T-helper 1 cell treated with Interleukin-12 subunit alpha and Interleukin-12 subunit beta and Interleukin-4 antibody, amounts not matched to agents 30 ng/mL and 1 ng/mL, for 36 hours (primary cell): ENCODE results near the gene ASB1. TPM values are rescaled to one million over a fixed set of nuclear protein-coding genes. Genes with fewer than 3 reads are reported as not detected.

ENCODE experiments used
- intact Hi-C: fragments of 100-400 bp; cut with micrococcal nuclease; formaldehyde crosslinking; loops from one replicate; pipeline ENCODE4 v1.15.1; 2024
- total RNA-seq: library from RNA; stranded (reverse); gene quantifications from 2 replicates; pipeline ENCODE4 v1.2.3, GENCODE V29; 2022

ASB1 gene
- total RNA-seq, 1 donor from 2014 or later, result 37.2 TPM

DNA sequence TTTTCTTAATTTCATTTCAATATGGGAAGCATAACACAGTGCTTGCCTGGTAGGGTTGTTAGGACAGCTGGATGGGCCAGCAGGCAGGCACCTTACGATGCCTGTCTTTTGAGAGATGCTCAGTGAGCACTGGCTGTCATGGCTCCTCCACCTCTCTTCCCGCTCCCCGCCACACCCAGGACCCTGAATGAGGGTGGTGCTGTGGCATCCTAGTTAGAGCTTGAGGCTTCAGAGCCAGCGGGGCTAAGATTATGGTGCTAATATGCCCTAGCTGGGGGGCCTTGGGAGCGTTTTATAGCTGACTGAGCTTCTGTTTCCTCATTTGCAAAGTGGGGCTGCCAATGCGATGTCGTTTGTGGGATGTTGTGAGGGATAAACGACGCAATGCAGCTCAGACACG, 37.7 kb downstream of the ASB1 start:
- intact Hi-C loops, result no loop called here

DNA sequence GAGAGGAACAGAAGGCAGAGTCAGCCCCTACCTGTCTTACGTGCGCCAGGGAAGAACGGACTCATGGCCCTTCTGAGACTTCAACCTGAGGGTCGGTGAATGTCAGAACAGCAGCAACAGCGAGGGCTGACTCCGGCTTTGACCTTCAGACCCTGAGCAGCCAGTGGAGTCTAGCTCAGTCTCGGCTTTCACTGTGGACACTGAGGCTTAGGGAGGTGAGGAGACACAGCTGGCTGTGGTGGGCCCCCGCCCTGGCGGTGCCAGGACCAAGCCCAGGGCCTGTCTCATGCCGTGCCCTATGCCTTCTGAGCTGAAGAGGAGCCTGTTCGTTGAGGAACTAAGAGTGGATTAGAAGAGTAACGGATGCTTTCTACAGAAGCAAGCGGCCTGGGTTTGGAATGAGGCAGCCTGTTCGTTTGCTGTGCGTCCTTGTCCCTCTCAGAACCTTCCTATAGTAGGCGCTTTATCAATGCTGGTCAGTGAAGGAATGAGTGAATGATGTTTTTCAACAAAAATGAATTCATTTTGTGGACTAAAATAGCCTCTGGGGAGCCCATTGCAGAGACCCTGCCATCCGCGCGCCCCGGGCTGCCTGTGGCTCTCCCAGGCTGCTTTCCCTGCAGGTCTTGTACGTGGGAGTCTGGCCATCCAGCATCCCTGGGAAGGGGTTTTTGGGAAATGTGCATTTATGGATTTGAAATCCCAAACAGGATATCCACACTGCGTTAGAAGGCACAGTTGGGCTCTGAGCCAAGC, 38.9 kb downstream of the ASB1 start:
- intact Hi-C loops, result no loop called here

DNA sequence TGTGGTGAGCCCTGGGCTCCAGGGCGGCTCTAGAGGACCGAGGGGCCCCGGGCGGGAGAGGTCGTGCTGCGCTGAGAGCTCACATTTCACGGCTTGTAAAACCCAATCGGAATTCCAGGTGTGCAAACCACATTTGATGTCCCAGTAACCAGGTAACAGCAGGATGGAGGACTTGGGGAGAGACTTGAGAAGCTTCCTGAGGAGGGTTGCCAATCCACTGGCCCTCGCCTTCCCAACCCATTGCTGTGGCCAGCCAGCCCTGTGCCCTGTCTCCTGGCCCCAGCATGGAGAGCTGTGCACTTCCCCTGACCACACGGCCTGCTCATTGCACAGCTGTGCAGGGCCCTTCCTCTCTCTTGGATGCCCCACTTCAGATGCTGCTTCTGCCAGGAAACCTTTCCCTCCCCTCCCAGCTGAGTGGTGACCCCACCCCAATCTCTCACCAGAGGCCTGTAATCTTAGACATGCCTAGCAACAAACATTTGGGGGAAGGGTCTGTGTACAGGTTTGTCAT, 39.6 kb downstream of the ASB1 start:
- intact Hi-C loops, result no loop called here

DNA sequence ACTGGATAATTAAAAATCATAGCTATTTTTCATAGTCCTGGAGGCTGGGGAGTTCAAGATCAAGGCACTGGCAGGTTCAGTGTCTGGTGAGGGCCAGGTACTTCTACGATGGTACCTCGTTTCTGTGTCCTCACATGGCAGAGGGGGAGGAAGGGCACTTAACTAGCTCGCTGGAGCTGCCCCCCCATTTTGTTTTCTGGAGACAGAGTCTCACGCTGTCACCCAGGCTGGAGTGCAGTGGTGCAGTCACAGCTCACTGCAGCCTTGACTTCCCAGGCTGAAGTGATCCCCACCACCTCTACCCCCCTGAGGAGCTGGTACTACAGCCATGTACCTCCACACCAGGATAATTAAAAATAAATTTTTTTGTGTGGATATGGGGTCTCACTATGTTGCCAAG, 40.3 kb downstream of the ASB1 start:
- intact Hi-C loops, result no loop called here

DNA sequence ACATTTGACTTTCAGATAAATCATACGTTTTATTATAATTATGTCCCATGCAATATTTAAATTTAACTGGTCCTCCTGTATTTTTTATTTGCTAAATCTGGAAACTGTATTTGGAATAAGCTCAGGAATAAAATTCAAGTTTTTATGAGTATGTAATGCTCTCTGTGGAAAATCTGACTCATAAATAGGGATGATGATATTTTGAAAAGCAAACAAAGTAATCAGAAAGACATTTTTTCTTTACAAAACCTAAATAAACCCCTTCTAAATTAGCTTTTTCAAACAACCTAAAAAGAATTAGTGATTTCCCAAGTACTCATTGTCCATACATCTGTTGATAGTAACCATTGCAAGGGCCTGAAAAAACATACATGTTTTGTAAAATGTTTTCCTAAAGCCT, 41.1 kb downstream of the ASB1 start:
- intact Hi-C loops, result no loop called here

DNA sequence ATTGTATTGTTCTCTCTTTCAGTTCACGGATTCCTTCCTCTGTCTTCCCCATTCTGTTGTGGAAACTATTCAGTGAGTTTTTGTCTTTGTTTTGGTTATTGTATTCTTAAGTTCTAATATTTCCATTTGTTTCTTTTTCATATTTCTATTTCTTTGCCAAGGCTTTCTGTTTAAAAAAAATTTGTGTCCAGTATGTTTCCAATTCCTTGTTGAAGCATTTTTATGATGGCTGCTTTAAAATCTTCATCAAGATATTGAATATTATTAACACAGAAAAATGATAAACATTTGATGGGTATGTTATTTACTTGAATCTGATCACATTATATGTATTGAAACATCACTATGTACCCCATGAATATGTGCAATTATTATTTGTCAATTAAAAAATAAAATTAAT, 42.4 kb downstream of the ASB1 start:
- intact Hi-C loops, result no loop called here

DNA sequence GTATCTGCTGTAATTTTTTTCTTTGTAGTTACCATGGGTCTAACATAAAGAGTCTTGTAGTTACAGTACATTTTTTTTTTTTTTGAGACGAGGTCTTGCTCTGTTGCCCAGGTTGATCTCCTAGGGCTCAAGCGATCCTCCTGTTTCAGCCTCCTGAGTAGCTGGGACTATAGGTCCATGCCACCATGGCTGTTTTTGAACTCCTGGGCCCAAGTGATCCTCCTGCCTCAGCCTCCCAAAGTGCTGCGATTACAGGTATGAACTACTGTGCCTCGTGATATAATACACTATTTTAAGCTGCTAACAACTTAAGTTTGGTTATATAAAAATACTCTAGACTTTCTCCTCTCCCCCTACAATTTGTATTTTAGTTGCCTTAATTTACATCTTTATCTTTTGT, 46.3 kb downstream of the ASB1 start:
- intact Hi-C loops, result no loop called here

DNA sequence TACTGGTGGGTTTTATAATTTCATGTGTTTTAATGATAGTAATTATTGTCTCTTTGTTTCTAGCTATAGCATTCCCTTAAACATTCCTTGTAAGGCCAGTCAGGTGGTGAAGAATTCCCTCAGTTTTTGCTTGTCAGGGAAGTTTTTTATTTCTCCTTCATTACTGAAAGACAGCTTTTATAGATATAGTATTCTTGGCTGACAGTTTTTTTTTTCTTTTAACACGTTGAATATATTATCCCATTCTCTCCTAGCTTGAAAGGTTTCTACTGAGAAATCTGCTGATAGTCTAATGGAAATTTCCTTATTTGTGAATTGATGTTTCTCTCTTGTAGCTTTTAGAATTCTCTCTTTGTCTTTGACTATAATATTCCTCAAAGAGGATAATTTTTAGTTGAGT, 46.8 kb downstream of the ASB1 start:
- intact Hi-C loops, result no loop called here

DNA sequence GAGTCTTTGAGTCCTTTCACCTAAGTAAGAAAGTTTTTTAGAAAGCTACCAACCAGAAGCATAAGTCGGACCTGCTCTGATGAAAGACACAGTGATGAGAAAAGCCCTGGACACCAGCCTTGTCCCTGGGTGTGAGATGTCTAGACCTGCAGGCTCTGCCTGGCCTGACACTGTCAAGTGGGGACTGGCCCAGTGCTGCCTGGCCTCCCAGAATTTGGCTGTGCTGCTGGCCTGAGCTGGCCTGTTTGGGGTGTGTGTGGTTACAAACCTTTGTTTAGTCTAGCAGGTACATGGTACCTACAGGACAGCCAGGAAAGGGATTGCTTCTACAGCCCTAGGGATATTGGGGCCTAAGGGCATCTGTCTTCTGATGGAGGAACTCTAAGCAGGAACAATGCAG, 48.3 kb downstream of the ASB1 start:
- intact Hi-C loops, result no loop called here

DNA sequence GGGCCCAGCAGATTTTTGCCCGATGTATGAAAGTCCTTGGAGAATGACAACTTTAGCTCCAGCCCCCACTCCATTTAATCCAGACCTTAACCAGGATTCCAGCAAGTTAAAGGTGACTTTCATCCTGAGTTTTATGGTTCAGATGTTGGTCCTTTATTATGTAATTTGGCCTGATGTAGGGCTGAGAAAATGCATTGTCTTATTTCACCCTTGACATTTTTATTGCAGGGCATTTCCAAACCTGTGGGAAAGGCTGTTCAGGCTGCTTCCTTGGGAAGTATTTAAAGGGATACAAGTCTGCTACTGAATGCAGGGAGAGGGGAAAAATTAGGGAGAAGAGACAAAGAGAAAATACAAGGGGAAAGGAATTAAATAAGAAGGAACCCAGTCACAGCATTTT, 48.8 kb downstream of the ASB1 start:
- intact Hi-C loops, result no loop called here

DNA sequence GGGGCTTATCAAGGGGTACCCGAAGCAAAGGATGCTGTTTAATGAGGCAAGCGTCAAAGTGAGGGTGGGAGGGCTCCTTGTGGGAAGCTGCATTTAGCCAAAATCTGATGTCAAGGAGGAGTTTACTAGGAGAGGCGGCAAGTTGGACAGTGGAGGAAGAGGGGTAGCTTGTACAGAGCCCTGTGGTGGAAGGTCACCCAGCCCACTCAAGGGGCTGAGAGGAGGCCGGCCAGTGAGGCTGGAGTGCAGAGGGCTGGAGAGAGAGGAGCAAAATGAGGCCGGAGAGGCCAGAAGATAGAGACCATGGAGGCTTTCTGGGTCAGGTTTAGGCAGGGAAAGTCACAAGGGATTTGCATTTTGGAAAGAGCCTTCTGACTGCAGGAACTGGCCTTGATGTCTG, 49.5 kb downstream of the ASB1 start:
- intact Hi-C loops, result no loop called here

DNA sequence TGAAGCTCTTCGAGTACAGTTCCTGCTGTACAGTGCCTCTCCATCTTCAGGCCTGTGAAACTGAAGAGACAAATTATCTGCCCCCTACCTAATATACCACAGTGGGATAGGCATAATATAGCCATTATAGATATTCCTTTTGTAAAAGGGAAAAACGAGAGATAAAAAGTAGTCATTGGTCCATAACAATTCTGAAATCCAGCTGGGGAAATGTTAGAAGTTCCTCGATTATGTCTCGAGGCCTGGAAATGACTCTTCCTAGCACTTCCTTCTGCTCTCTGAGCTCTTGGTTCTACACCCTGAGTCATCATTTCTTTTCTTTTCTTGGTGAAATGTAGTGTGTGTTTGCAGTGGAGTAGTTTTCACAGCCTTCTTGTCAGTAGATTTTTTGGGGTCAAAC, 51.5 kb downstream of the ASB1 start:
- intact Hi-C loops, result no loop called here

DNA sequence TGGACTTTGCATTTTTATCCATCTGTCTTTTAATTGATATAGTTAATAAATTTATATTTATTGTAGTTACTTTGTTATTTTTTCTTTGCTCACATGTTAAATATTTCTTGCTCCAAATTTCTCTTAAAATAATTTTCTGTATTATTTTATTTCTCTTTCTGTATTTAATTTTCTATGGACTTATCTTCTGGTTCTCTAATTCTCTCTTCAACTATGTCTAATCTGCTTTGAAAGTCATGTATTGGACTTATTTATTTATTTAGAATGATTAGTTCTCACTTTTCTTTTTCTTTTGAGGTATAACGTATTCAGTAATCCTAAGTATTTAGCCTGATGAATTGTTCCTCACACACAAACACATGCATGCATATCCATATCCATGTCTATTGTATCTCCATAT, 53.1 kb downstream of the ASB1 start:
- intact Hi-C loops, result no loop called here

DNA sequence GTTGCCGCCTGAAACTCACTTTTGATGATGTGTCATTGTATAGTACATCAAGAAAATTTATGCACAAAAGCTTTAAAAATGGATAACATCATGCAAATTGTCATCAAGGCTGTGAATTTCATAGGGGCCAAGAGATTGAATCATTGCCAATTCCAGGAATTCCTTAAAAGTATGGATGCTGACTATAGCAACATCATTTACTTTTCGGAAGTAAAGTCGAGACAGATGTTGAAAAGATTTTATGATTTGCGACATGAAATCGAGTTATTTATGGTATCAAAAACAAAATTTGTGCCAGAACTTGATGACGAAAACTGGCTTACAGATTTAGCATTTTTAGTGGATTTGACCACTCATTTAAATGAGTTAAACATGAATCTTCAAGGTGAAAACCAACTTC, 56.3 kb downstream of the ASB1 start:
- intact Hi-C loops, result no loop called here

DNA sequence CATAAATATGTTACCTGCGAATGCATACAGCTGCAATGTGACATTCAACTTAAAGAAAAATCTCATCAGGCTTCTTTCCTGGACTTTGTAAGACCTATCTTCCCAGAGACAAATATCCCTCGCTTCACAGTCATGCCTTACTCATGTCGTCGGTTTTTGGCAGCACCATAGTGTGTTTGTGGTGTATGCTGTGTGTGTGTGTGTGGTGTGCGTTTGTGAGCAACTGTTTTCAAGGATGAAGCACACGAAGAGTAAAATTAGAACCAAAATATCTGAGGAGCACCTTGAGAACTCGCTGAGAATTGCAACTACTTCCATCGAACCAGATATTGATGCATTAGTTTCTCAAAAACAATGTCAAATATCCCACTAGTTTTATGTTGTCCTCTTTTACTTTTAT, 56.9 kb downstream of the ASB1 start:
- intact Hi-C loops, result no loop called here

DNA sequence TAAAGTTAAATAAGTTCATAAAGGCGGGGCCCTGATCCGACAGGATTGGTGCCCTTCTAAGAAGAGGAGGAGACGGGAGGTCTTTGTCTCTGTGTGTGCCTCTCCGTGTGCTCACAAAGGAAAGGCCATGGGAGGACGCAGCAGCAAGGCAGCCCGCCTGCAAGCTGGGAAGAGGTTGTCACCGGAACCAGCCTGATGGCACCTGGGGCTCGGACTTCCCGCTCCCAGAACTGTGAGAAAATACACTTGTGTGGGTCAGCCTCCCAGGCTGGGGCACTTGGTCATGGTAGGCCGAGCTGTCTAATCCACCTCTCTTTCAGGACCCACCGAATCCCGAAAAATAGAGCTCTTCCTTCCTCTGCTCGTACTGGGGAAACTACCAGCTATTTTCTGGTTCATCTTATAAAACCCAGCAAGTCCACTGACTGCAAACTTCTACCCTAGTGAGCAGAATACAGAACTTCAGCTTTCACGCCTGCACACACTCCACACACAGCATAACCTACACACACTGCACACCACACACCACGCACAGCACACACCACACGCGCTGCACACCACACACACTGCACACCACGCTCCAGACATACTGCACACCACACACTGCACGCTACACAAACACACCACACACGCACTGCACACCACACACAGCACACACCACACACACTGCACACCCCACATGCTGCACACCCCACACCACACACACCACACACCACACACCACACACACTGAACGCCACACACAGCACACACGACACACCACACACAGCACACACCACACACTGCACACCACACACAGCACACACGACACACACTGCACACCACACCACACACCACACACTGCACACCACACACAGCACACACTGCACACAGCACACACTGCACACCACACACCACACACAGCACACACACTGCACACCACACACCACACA, 58.1 kb downstream of the ASB1 start:
- intact Hi-C loops, result no loop called here

DNA sequence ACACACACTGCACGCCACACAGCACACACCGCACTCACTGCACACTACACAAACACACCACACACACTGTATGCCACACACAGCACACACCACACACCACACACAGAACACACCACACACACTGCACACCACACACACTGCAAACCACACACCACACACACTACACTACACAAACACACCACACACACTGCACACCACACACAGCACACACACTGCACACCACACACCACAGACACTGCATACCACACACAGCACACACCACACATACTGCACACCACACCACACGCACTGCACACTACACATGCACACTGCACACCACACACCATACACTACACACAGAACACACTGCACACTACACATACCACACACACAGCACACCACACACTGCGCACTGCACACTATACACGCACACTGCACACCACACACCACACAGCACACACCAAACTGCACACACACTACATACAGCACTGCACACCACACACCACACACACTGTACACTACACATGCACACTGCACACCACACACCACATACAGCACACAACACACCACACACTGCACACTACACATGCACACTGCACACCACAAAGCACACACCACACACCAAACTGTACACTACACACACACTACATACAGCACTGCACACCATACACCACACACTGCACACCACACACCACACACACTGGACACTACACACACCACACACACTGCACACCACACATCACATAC, 59.6 kb downstream of the ASB1 start:
- intact Hi-C loops, result no loop called here

DNA sequence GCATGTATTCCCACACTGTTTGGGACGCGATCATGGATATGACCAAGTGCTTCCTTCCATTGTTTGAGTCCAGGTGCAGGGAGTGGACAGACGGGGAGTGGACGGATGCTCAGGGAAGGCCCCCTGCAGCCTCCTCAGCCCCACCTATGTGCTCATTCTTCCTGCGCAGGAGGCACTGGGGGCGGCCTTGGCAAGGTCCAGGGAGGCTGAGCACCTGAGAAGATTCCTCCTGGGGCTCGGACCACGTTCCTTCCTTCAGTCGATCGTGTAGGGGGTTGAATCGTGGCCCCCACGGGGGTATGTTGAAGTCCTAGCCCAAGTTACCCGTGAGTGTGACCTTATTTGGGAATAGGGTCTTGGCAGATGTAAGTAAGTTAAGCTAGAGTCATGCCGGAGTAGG, 60.4 kb downstream of the ASB1 start:
- intact Hi-C loops, result no loop called here

DNA sequence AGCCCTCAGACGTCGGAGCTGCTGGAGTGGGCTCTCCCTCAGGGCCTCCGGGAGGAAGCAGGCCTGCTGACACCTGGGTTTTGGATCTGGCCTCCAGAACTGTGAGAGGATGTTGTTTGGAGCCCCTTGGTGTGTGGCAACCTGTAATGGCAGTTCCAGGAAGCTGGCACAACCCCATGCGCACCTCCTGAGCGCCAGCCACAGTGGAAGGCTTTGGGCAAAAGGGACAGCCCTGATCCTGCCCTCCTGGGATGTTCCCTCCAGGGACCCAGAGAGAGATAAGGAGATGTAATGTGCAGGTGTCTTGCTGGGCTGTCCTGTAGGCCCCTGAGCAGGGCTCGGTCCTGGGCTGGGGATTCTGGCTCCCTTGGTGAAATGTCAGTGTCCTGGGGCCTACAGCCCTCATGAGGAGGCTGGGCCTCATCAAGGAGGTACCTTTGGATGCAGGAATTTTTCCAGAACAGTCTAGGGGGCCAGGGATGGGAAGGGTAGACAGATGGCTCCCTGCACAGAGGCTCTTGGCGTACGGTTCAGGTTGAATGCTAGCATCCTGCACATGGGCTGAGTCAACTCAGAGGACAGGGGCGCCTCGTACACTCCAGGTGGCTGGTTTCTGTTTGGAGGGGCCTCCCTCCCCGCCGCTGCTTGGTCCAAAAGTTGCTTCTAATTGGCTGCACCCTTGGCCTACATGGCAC, 61.1 kb downstream of the ASB1 start:
- intact Hi-C loops, result no loop called here

DNA sequence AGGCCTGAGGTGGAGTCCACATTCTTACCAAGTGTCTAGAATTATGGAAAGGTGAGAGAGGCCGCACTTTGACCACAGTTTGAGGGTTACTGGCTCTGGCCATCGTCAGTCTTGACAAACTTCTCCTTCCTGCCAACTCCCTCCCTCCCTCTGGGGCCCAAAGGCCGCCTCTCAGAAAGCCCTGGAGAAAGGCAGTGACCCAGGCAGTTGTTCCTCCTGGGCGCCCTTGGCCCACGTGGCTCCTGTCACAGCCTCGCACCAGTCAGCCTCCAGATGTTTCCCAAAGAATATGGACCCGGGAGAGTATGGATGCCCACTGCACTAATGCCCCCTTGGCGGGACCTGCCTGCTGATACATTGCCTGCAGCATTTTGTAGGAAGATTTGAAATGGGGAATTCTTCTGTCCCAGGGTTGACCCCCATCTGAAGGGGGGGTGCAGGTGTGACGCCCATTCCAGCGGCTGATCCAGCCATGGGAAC, 61.7 kb downstream of the ASB1 start:
- intact Hi-C loops, result no loop called here

DNA sequence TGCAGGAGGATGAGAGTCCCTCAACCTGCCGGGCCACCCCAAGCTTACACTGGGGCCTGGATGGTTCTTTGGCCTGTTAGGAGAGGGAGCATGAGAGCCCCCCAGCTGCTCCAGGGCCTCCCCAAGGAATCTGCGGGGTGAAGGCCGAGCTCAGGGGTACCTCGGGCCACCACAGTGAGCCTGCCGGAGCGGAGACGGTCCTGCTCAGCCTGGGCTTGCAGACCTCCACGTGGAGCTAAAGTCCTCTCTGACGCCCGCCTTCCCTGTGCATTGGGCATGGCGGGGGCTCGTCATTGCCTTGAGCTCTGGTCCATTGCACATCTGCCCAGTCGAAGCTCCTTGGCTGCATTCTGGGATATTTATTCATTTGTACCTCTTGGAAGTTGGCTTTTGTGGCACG, 62.7 kb downstream of the ASB1 start:
- intact Hi-C loops, result no loop called here
